HepG2 (cell line): Measurements from ENCODE around the gene HPD. TPM values are rescaled to one million over a fixed set of nuclear protein-coding genes. Genes with fewer than 3 reads are reported as not detected.

Source experiments
- ATAC-seq: fragments of 200-7000 bp; cut with Tn5 transposase; 3 replicates; pipeline ENCODE4 v1.9.1; 2020; ENCODE audit warnings: mild to moderate bottlenecking, moderate library complexity
- BruUV-seq: library from RNA; stranded (reverse); fragments of 400-500 nt; replicated peaks from 2 replicates; lab custom pipeline; 2021; lab: Mats Ljungman, UMichigan
- CTCF ChIA-PET: fragments of 300-600 bp; formaldehyde crosslinking; extraction: SDS; loops from one replicate; lab custom pipeline; 2021; ENCODE audit warnings: low total read pairs, inconsistent platforms, low intra/inter-chr PET ratio; lab: Yijun Ruan, JAX
- POLR2A ChIA-PET: fragments of 350-600 bp; sonication (Branson Sonifier 250); formaldehyde crosslinking; loops from one replicate; lab custom pipeline; 2020; ENCODE audit warnings: antibody characterized with exemption, inconsistent platforms; lab: Yijun Ruan, JAX
- DNase-seq: peaks from one replicate; pipeline ENCODE4 v3.0.0-alpha.2; 2015; ENCODE audit warnings: low spot score
- FAIRE-seq: peaks from 3 replicates; lab custom pipeline; 2011; peaks lifted over from hg19 to GRCh38; lab: Jason Lieb, UNC
- H2AFZ ChIP-seq: one replicate; pipeline ENCODE4 v1.6.1; 2011; ENCODE audit warnings: low read length, inconsistent platforms
- H3K27ac ChIP-seq: fragments of 300-600 bp; 3 replicates; pipeline ENCODE4 v1.8.0; 2011; ENCODE audit warnings: mixed run types, mild to moderate bottlenecking, mixed read lengths, low read length, inconsistent platforms; ENCODE audit not compliant: insufficient read depth; ENCODE audit errors: extremely low read length
- H3K27me3 ChIP-seq, 2 experiments: fragments of 200-600 bp in 1 of 2; 2 replicates in 1 of 2; 3 replicates in 1 of 2; pipeline versions ENCODE4 v1.6.0 to v1.8.0; 2011; ENCODE audit warnings: low read length in 2 of 2, mild to moderate bottlenecking in 2 of 2, moderate library complexity in 2 of 2, inconsistent platforms in 1 of 2; ENCODE audit not compliant: insufficient read depth in 2 of 2, control insufficient read depth in 1 of 2
- H3K36me3 ChIP-seq, 2 experiments: fragments of 200-600 bp in 1 of 2; replicated peaks in 1 of 2; 2 replicates in 1 of 2; 3 replicates in 1 of 2; pipeline versions ENCODE4 v1.5.1 to v1.8.0; 2011; ENCODE audit warnings: low read length in 2 of 2, inconsistent platforms in 1 of 2; ENCODE audit not compliant: insufficient read depth in 2 of 2, control insufficient read depth in 1 of 2
- H3K4me1 ChIP-seq: 2 replicates; pipeline ENCODE4 v1.5.1; 2012; ENCODE audit warnings: low read length, inconsistent platforms; ENCODE audit not compliant: insufficient read depth
- H3K4me2 ChIP-seq: 2 replicates; pipeline ENCODE4 v1.6.0; 2011; ENCODE audit warnings: low read depth, low read length, inconsistent platforms
- H3K4me3 ChIP-seq, 3 experiments: fragments of 200-600 bp in 1 of 3; sonication (generic), shearing (Covaris generic) in 1 of 3; replicated peaks in 1 of 3; 2 replicates each; pipeline ENCODE4 v1.5.1; 2011 to 2016; ENCODE audit warnings: low read length in 3 of 3, inconsistent platforms in 2 of 3, low read depth in 2 of 3, mild to moderate bottlenecking in 2 of 3, control low read depth in 1 of 3, mixed read lengths in 1 of 3; ENCODE audit not compliant: insufficient read depth in 1 of 3
- H3K79me2 ChIP-seq: one replicate; pipeline ENCODE4 v1.6.1; 2011; ENCODE audit warnings: low read length, inconsistent platforms; ENCODE audit not compliant: insufficient read depth
- H3K9ac ChIP-seq: 2 replicates; pipeline ENCODE4 v1.6.0; 2011; ENCODE audit warnings: mild to moderate bottlenecking, low read depth, low read length, inconsistent platforms; ENCODE audit not compliant: insufficient read depth
- H3K9me3 ChIP-seq: 2 replicates; pipeline ENCODE4 v1.5.1; 2012; ENCODE audit warnings: mild to moderate bottlenecking, low read length
- H4K20me1 ChIP-seq: 2 replicates; pipeline ENCODE4 v1.6.0; 2011; ENCODE audit warnings: inconsistent platforms, mild to moderate bottlenecking, low read length, moderate library complexity; ENCODE audit not compliant: insufficient read depth
- ATRX ChIP-seq: sonication (generic); formaldehyde crosslinking; IDR thresholded peaks from 2 replicates; pipeline ENCODE4 v1.4.0; 2020; ENCODE audit warnings: missing genetic modification reagents, borderline replicate concordance
- RARG ChIP-seq: sonication (generic); formaldehyde crosslinking; IDR thresholded peaks from 2 replicates; pipeline ENCODE4 v1.4.0; 2020; ENCODE audit warnings: low read depth, mild to moderate bottlenecking, missing genetic modification reagents
- RXRA ChIP-seq: sonication (generic); formaldehyde crosslinking; IDR thresholded peaks from 2 replicates; pipeline ENCODE4 v1.5.1; 2020; ENCODE audit warnings: missing genetic modification reagents
- SRF ChIP-seq: IDR thresholded peaks from 2 replicates; pipeline ENCODE4 v1.6.1; 2011; ENCODE audit warnings: mild to moderate bottlenecking, low read depth, low read length, moderate library complexity
- ZFY ChIP-seq: sonication (generic); formaldehyde crosslinking; IDR thresholded peaks from 2 replicates; pipeline ENCODE4 v1.4.0; 2020; ENCODE audit warnings: missing genetic modification reagents
- ZNF17 ChIP-seq: sonication (generic); formaldehyde crosslinking; IDR thresholded peaks from 2 replicates; pipeline ENCODE4 v1.5.0; 2020; ENCODE audit warnings: mild to moderate bottlenecking, missing genetic modification reagents
- ZNF44 ChIP-seq: sonication (generic); formaldehyde crosslinking; IDR thresholded peaks from 2 replicates; pipeline ENCODE4 v1.5.1; 2020; ENCODE audit warnings: mild to moderate bottlenecking, missing genetic modification reagents
- WGBS: methylation state at CpG from one replicate; pipeline ENCODE4 v1.1.6; 2017; ENCODE audit warnings: low lambda C conversion rate; 5-methylcytosine and 5-hydroxymethylcytosine counted together
- in situ Hi-C: cut with HindIII; loops from 2 replicates; pipeline ENCODE4 v1.10.0; 2017; ENCODE audit warnings: low pct_unique_long_range_greater_than_20kb; ENCODE audit not compliant: extremely low pct_ligation_motif_present
- intact Hi-C: fragments of 100-400 bp; cut with micrococcal nuclease; formaldehyde crosslinking; loops from one replicate; pipeline ENCODE4 v1.10.0; 2022; ENCODE audit not compliant: unreplicated experiment
- polyA plus RNA-seq, 8 experiments: library from polyadenylated mRNA; depleted of rRNA in 3 of 8; stranded (reverse) in 7 of 8; unstranded in 1 of 8; fragments of >200 nt; fragmentation: Illumina TruSeq in 4 of 8; extraction: Trizol in 4 of 8; gene quantifications; 2 replicates each; pipeline versions ENCODE4 v1.2.1 to v1.2.3, GENCODE V29; 2011 to 2016; ENCODE audit warnings: low read depth in 4 of 8, missing spikeins in 1 of 8, mixed read lengths in 1 of 8; ENCODE audit not compliant: insufficient read depth in 1 of 8
- total RNA-seq, 5 experiments: library from RNA; depleted of rRNA; stranded (reverse); fragments of >200 nt; fragmentation: Illumina TruSeq; extraction: Trizol; gene quantifications; 2 replicates each; pipeline ENCODE4 v1.2.3, GENCODE V29; 2016; ENCODE audit warnings: low read depth in 1 of 5
- TF ChIP-seq, protein P1 (sequence below): sonication (generic); formaldehyde crosslinking; IDR thresholded peaks from 2 replicates; pipeline ENCODE4 v1.4.0; 2020; ENCODE audit warnings: low read depth, missing genetic modification reagents
- TF ChIP-seq, protein P2 (sequence below): IDR thresholded peaks from 2 replicates; pipeline ENCODE4 v1.6.1; 2016; ENCODE audit warnings: low read depth

HPD gene
- total and polyA plus RNA-seq, 2 of the 13 experiments (the other 11 are each of a cell fraction or from before 2014, with no cell fraction given), result 120 to 195 TPM

DNA sequence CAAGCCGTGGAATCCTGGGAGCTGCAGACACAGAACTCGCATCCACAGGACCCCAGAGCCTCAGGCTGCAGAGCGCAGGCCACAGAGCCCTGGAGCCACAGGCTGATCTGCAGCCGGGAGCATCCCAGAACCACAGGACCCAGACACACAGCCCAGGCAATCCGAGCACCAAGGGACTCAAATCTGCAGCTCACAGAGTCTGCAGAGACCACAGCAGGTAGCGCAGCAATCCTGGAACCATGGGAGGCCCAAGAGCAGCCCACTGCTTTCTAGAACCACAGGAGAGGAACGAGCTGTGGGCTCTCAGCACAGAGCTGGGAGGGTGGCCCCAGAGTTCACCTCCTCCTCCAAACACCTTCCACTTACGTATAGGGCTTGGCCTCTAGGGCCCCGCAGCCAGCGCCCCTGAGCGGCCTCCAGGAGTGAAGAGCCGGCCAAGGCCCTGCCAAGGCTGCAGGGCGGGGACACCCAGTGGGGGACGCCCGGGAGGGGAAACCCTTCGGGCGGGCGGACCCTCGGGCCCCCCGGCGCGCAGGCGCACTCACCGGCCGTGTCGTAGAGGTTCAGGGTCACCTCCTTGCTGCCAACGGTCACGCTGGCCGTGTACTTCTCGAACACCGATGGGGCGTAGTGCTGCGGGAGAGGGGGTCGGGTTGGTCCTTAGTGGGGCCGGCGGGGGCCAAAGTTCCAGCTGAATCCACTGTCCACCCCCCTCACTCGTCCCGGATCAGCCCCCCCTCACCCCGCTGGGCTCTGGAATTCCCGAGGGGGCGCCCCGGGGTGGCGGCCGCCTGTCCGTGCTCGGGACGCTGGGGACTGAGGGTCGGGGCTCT, 65.8 kb downstream of the HPD start (continued):
- TF ChIP-seq, protein P1, sequence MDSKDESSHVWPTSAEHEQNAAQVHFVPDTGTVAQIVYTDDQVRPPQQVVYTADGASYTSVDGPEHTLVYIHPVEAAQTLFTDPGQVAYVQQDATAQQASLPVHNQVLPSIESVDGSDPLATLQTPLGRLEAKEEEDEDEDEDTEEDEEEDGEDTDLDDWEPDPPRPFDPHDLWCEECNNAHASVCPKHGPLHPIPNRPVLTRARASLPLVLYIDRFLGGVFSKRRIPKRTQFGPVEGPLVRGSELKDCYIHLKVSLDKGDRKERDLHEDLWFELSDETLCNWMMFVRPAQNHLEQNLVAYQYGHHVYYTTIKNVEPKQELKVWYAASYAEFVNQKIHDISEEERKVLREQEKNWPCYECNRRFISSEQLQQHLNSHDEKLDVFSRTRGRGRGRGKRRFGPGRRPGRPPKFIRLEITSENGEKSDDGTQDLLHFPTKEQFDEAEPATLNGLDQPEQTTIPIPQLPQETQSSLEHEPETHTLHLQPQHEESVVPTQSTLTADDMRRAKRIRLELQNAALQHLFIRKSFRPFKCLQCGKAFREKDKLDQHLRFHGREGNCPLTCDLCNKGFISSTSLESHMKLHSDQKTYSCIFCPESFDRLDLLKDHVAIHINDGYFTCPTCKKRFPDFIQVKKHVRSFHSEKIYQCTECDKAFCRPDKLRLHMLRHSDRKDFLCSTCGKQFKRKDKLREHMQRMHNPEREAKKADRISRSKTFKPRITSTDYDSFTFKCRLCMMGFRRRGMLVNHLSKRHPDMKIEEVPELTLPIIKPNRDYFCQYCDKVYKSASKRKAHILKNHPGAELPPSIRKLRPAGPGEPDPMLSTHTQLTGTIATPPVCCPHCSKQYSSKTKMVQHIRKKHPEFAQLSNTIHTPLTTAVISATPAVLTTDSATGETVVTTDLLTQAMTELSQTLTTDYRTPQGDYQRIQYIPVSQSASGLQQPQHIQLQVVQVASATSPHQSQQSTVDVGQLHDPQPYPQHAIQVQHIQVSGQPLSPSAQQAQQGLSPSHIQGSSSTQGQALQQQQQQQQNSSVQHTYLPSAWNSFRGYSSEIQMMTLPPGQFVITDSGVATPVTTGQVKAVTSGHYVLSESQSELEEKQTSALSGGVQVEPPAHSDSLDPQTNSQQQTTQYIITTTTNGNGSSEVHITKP, result no peak
- TF ChIP-seq ZFY, result peak; percentile 43

DNA sequence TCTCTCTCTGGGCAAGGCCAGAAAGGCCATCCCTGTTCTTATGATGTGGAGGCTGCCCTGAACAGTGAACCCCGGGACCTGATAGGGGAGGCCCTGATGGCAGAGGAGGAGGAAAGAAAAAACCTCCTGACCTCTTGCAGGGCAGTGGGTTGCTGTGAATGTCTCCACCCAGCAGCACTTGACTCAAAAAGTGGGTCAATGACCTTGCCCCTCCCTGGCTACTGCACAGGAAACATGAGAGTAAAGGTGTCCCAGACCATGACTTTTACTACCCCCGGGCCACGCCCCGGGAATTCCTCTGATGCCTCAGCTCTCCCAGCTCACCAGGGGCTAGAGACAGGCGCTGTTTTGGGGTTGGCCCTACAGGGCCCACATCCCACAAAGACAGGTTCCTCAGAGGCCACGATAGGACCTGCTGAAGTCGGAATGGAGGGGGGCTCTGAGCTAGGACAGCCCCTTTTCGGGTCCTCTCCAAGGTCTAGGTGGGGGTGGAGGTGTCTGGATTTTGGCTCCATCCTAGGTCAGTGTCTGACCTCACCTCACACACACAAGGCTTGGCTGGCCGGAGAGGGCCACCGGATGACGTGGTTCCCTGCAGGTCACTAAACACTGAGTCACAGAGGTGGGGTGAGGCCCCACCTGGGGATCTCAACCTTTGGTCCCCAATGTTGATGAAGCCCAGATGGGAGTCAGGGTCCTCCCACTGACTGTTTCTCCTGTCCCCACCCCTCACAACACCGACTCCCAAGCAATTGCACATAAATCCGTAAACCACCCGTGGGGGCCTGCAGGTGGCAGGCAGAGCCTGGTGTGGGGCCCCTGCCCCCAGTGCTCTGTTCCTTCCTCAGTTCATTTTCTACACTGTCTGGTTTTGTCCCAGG, 66.7 kb downstream of the HPD start:
- Histone ChIP-seq H3K36me3 (peaks cover 0 to 3% of the 10 kb centered on the region in 2 experiments; a peak in 3 of 5 replicates), H3K4me3 (peak overlapping the region; percentile 71 to 79 (median 71)), H3K79me2 (peaks cover 41% of the 10 kb centered on the region), H3K4me1 (peaks cover 95% of the 10 kb centered on the region), H4K20me1 (peaks cover 11% of the 10 kb centered on the region; the same call in 1 of the 2 replicates), H3K4me2 (peak overlapping the region; percentile 95), H2AFZ (no peak overlapping the region), H3K9ac (peak overlapping the region; percentile 82), H3K27me3 (no peaks in the 10 kb centered on the region), H3K9me3 (no peaks in the 10 kb centered on the region), H3K27ac (peak overlapping the region; percentile 85)
- ATAC-seq (peak; percentile 29), FAIRE-seq (peak; percentile 96), DNase-seq (peak; percentile 91)
- ChIA-PET CTCF (interaction anchor here (2.6 to 3.9 kb wide), 3 partner anchors 14 to 94 kb away, joined by 12 to 89 read pairs (median 66); no protein-coding TSS in a partner anchor), POLR2A (interaction anchor here (0.6 to 14.0 kb wide), 7 partner anchors 10 to 131 kb away, joined by 3 to 393 read pairs (median 4); partner anchors contain the start of genes PSMD9 and SETD1B)
- WGBS, result 0% methylated on average over 4 of the region's 14 CpGs
- BruUV-seq, result no TSS peak
- intact Hi-C loops (loop anchor here (5.0 kb wide), 1 partner anchor 95 kb away; no protein-coding TSS in a partner anchor), in situ Hi-C loops (loop anchor here (5.0 kb wide), 1 partner anchor 95 kb away; the partner anchor contains the start of gene PSMD9)
- no peak for TF ChIP-seq SRF
- no peak for TF ChIP-seq ZNF44 (CRISPR knock-in tag)
- TF ChIP-seq ZNF17 (CRISPR knock-in tag), result no peak
- TF ChIP-seq, protein P2, sequence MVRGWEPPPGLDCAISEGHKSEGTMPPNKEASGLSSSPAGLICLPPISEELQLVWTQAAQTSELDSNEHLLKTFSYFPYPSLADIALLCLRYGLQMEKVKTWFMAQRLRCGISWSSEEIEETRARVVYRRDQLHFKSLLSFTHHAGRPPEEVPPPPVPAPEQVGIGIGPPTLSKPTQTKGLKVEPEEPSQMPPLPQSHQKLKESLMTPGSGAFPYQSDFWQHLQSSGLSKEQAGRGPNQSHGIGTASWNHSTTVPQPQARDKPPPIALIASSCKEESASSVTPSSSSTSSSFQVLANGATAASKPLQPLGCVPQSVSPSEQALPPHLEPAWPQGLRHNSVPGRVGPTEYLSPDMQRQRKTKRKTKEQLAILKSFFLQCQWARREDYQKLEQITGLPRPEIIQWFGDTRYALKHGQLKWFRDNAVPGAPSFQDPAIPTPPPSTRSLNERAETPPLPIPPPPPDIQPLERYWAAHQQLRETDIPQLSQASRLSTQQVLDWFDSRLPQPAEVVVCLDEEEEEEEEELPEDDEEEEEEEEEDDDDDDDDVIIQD (CRISPR knock-in tag), result no peak
- no peak for TF ChIP-seq RARG
- peak; percentile 96 for TF ChIP-seq RXRA (CRISPR knock-in tag)
- no peak for TF ChIP-seq ATRX
